ENCODE results near the gene VSTM4. TPM values are rescaled to one million over a fixed set of nuclear protein-coding genes. Genes with fewer than 3 reads are reported as not detected.

Gene VSTM4
- total and polyA plus RNA-seq, 2 experiments from 2014 or later: 9.5 to 12.3 TPM

DNA sequence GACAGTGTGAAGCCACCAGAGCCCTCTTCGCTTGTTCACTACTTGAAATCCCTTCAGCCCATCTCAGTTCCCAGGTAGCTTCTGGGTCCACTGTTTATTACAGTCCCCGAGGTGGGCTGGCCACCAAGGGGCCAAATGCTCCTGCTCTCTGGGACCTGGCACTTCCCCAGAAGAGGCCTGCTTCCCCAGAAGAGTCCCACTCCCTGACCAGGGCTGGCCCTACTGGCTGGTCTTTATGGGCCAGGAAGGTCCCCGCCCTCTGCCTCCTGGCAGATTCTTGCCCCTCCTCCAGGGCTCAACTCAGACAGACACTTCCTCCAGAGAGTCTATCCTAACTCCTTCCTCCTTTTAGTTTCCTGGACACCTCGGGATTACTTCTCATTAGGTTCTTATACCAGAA lies 105.0 kb downstream of the VSTM4 start:
- in situ Hi-C loops (cut with MboI): no loop called here
- no peak overlapping the region for H3K4me3 ChIP-seq
- H3K9ac ChIP-seq: no peak overlapping the region
- no peaks in the 10 kb centered on the region for H4K20me1 ChIP-seq (ENCODE audit: insufficient read depth)
- H3K9me3 ChIP-seq (ENCODE audit: low read depth): no peaks in the 10 kb centered on the region
- H3K79me2 ChIP-seq (ENCODE audit: insufficient read depth): no peaks in the 10 kb centered on the region
- H3F3A ChIP-seq (ENCODE audit: insufficient read depth): no peaks in the 10 kb centered on the region
- WGBS, 2 experiments (ENCODE audit: low coverage in 1 of 2, low lambda C conversion rate in 2 of 2, missing lambda C conversion rate in 2 of 2): 52 to 53% methylated on average over 4 of the region's 4 CpGs
- no peaks in the 10 kb centered on the region for H3K9me2 ChIP-seq (ENCODE audit: insufficient read depth)
- no peak overlapping the region for H3K4me2 ChIP-seq (ENCODE audit: unreplicated experiment)
- H3K36me3 ChIP-seq (ENCODE audit: low read depth): no peaks in the 10 kb centered on the region
- no peak for DNase-seq
- H3K27me3 ChIP-seq (replicated peaks; ENCODE audit: insufficient read depth): no peaks in the 10 kb centered on the region
- H2AFZ ChIP-seq: no peak overlapping the region
- H3K27ac ChIP-seq: no peak overlapping the region
- TF ChIP-seq EZH2phosphoT487 (IDR thresholded peaks at IDR 0.05; ENCODE audit: insufficient read depth, low read depth) (no peak), EZH2 (IDR thresholded peaks at IDR 0.05; ENCODE audit: insufficient read depth, poor library complexity, severe bottlenecking) (no peak)
- H3K4me1 ChIP-seq (ENCODE audit: insufficient read depth): no peaks in the 10 kb centered on the region

- H3K79me2 ChIP-seq (ENCODE audit: insufficient read depth): no peaks in the 10 kb centered on the region
- no peaks in the 10 kb centered on the region for H4K20me1 ChIP-seq (ENCODE audit: insufficient read depth)
- no peak overlapping the region for H3K9ac ChIP-seq
- TF ChIP-seq EZH2 (IDR thresholded peaks at IDR 0.05; ENCODE audit: insufficient read depth, poor library complexity, severe bottlenecking): no peak
- no peak for TF ChIP-seq EZH2phosphoT487 (IDR thresholded peaks at IDR 0.05; ENCODE audit: insufficient read depth, low read depth)
- no peaks in the 10 kb centered on the region for H3K9me3 ChIP-seq (ENCODE audit: low read depth)
- H3K4me2 ChIP-seq (ENCODE audit: unreplicated experiment): no peak overlapping the region
- H3F3A ChIP-seq (ENCODE audit: insufficient read depth): no peaks in the 10 kb centered on the region
- H3K36me3 ChIP-seq (ENCODE audit: low read depth): no peaks in the 10 kb centered on the region
- 17 to 18% methylated on average over 8 of the region's 8 CpGs for WGBS, 2 experiments (ENCODE audit: low coverage in 1 of 2, low lambda C conversion rate in 2 of 2, missing lambda C conversion rate in 2 of 2)
- H3K4me1 ChIP-seq (ENCODE audit: insufficient read depth): no peaks in the 10 kb centered on the region
- no peak overlapping the region for H3K27ac ChIP-seq
- in situ Hi-C loops (cut with MboI): no loop called here
- H3K27me3 ChIP-seq (replicated peaks; ENCODE audit: insufficient read depth): no peaks in the 10 kb centered on the region
- DNase-seq: no peak
- H3K9me2 ChIP-seq (ENCODE audit: insufficient read depth): no peaks in the 10 kb centered on the region
- H3K4me3 ChIP-seq: no peak overlapping the region
- H2AFZ ChIP-seq: no peak overlapping the region
These were observed 105.9 kb downstream of the VSTM4 start for GRCh38 chr10:49009199-49009979.

GRCh38 chr10:49008505-49009198 lies 106.7 kb downstream of the VSTM4 start:
- TF ChIP-seq EZH2 (IDR thresholded peaks at IDR 0.05; ENCODE audit: insufficient read depth, poor library complexity, severe bottlenecking): no peak
- no peak for TF ChIP-seq EZH2phosphoT487 (IDR thresholded peaks at IDR 0.05; ENCODE audit: insufficient read depth, low read depth)

DNA sequence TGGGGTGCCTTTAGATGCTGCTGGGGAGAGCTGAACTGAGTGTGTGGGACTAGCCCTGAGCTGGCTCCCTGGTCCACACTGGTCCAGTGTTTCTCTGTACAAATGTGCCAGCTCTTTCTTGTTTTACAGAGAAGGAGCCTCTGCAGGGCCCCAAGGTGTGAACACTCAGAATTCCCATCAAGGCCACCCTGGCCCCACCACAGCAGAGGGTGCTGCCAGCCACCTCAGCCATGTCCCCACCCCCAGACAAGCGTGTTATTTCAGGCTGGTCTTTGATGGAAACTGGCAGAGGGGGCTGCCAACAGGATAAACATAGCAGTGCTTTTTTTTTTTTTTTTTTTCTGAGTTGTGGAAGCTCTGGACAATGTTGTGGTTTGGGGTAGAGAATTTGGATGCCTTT lies 107.2 kb downstream of the VSTM4 start:
- DNase-seq: no peak
- H3K27me3 ChIP-seq (replicated peaks; ENCODE audit: insufficient read depth): no peaks in the 10 kb centered on the region
- H3K27ac ChIP-seq: no peak overlapping the region
- H3K4me3 ChIP-seq: no peak overlapping the region
- H4K20me1 ChIP-seq (ENCODE audit: insufficient read depth): no peaks in the 10 kb centered on the region
- no peaks in the 10 kb centered on the region for H3K36me3 ChIP-seq (ENCODE audit: low read depth)
- no peak overlapping the region for H3K4me2 ChIP-seq (ENCODE audit: unreplicated experiment)
- no peaks in the 10 kb centered on the region for H3K9me2 ChIP-seq (ENCODE audit: insufficient read depth)
- no peaks in the 10 kb centered on the region for H3K9me3 ChIP-seq (ENCODE audit: low read depth)
- no peak overlapping the region for H2AFZ ChIP-seq
- H3F3A ChIP-seq (ENCODE audit: insufficient read depth): no peaks in the 10 kb centered on the region
- no peak for TF ChIP-seq EZH2phosphoT487 (IDR thresholded peaks at IDR 0.05; ENCODE audit: insufficient read depth, low read depth)
- TF ChIP-seq EZH2 (IDR thresholded peaks at IDR 0.05; ENCODE audit: insufficient read depth, poor library complexity, severe bottlenecking): no peak
- in situ Hi-C loops (cut with MboI): no loop called here
- WGBS, 2 experiments (ENCODE audit: low coverage in 1 of 2, low lambda C conversion rate in 2 of 2, missing lambda C conversion rate in 2 of 2): 24 to 35% methylated on average over 1 of the region's 1 CpG
- no peak overlapping the region for H3K9ac ChIP-seq
- H3K79me2 ChIP-seq (ENCODE audit: insufficient read depth): no peaks in the 10 kb centered on the region
- no peaks in the 10 kb centered on the region for H3K4me1 ChIP-seq (ENCODE audit: insufficient read depth)

More at GRCh38 chr10:49008505-49009198, 106.7 kb downstream of the VSTM4 start:
- Histone ChIP-seq H3K4me1 (ENCODE audit: insufficient read depth) (no peaks in the 10 kb centered on the region), H3K9me3 (ENCODE audit: low read depth) (no peaks in the 10 kb centered on the region), H3K4me3 (no peak overlapping the region), H3K27ac (no peak overlapping the region), H3K9me2 (ENCODE audit: insufficient read depth) (no peaks in the 10 kb centered on the region), H4K20me1 (ENCODE audit: insufficient read depth) (no peaks in the 10 kb centered on the region), H3K27me3 (replicated peaks; ENCODE audit: insufficient read depth) (no peaks in the 10 kb centered on the region), H3K4me2 (ENCODE audit: unreplicated experiment) (no peak overlapping the region), H3K79me2 (ENCODE audit: insufficient read depth) (no peaks in the 10 kb centered on the region), H3K36me3 (ENCODE audit: low read depth) (no peaks in the 10 kb centered on the region), H2AFZ (no peak overlapping the region), H3F3A (ENCODE audit: insufficient read depth) (no peaks in the 10 kb centered on the region), H3K9ac (no peak overlapping the region)
- 43% methylated on average over 13 of the region's 13 CpGs for whole genome bisulfite sequencing, 2 experiments (ENCODE audit: low coverage in 1 of 2, low lambda C conversion rate in 2 of 2, missing lambda C conversion rate in 2 of 2)
- DNase-seq: no peak
- in situ Hi-C loops (cut with MboI): no loop called here
